Stimulated activated CD8-positive, alpha-beta memory T cell treated with anti-CD3 and anti-CD28 coated beads, Interleukin-12 subunit alpha, Interleukin-12 subunit beta, amount 100 ng/mL, for 24 hours (primary cell): ENCODE measurements around the gene CDCP1.

ENCODE experiments used
- DNase-seq: peaks from one replicate; pipeline ENCODE4 v3.0.0-alpha.2; 2020; ENCODE audit errors: extremely low read depth

The CDCP1 gene, protein sequence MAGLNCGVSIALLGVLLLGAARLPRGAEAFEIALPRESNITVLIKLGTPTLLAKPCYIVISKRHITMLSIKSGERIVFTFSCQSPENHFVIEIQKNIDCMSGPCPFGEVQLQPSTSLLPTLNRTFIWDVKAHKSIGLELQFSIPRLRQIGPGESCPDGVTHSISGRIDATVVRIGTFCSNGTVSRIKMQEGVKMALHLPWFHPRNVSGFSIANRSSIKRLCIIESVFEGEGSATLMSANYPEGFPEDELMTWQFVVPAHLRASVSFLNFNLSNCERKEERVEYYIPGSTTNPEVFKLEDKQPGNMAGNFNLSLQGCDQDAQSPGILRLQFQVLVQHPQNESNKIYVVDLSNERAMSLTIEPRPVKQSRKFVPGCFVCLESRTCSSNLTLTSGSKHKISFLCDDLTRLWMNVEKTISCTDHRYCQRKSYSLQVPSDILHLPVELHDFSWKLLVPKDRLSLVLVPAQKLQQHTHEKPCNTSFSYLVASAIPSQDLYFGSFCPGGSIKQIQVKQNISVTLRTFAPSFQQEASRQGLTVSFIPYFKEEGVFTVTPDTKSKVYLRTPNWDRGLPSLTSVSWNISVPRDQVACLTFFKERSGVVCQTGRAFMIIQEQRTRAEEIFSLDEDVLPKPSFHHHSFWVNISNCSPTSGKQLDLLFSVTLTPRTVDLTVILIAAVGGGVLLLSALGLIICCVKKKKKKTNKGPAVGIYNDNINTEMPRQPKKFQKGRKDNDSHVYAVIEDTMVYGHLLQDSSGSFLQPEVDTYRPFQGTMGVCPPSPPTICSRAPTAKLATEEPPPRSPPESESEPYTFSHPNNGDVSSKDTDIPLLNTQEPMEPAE

GRCh38 chr3:45145681-45146614, at the start of gene CDCP1:
TSS of gene CDCP1 (minus strand) at chr3:45146378. CDS start at chr3:45146287, 91 bp downstream.
- DNase-seq: no peak

DNA sequence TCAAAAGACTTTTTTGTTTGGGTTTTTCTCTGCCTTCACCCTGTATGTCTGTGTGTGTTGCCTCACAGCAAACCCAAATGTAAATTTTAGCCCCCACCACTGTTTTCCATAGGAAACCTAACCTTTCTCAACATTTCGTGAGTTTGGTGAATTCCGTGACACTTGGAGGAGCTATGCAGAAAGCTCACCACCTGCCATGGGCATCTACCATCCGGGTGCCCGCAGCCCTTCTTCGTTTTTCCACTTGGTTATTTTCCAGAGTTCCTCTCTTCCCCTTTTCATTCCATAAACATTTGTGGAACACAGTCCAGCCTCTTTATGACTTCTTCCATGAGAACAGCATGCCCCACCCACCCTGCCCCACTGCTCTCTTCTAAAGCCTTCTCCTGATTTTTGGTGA, 48.6 kb upstream of the CDCP1 start:
- DNase-seq: no peak

GRCh38 chr3:45191924-45192417, 45.8 kb upstream of the CDCP1 start:
- no peak for DNase-seq

GRCh38 chr3:45191424-45191823, 45.2 kb upstream of the CDCP1 start:
- DNase-seq: no peak

GRCh38 chr3:45188719-45189659, 42.8 kb upstream of the CDCP1 start:
- DNase-seq: no peak

- DNase-seq: no peak
Measured at GRCh38 chr3:45187694-45188141, 41.5 kb upstream of the CDCP1 start.

GRCh38 chr3:45186871-45187270, 40.7 kb upstream of the CDCP1 start:
- no peak for DNase-seq

- no peak for DNase-seq
Measured at GRCh38 chr3:45185461-45185860, 39.3 kb upstream of the CDCP1 start.

DNA sequence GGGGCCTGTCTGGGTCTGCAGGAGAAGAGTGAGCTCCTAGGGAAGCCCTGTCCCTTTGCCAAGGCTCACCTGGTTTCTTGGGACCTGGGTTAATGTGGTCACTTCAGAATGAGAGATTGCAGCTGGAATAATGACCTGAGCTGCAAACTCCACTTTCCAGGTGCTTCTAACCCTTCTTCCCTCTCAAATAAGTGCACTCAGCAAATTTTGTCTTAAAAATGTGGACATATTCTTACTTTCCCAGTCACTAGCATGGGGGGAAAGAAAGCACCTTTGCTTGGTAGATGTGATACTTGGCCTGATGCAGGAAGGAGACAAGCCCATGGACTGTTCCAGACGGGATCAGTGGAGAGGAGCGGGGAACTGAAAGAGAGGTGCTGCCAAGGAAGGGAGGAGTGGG, 38.9 kb upstream of the CDCP1 start:
- DNase-seq: no peak

DNA sequence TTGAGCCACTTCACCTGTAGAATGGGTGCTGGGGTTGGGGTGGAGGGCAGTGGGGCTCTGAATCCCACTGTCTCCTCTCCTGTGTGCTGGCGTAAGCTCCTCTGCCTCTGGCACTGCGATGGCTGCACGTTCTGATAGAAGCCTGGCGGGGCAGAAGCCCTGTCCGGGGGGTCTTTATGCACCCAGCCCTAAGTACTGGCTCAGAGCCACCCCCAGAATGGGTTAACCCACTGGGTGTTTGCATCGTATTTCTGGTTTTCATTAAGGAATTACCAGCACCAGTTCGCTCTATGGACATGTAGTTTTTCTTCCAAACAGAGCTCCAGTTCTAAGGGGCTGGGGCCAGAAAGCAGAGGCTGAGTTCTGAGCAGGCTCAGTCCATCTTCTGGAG, 37.7 kb upstream of the CDCP1 start:
- DNase-seq: no peak

DNA sequence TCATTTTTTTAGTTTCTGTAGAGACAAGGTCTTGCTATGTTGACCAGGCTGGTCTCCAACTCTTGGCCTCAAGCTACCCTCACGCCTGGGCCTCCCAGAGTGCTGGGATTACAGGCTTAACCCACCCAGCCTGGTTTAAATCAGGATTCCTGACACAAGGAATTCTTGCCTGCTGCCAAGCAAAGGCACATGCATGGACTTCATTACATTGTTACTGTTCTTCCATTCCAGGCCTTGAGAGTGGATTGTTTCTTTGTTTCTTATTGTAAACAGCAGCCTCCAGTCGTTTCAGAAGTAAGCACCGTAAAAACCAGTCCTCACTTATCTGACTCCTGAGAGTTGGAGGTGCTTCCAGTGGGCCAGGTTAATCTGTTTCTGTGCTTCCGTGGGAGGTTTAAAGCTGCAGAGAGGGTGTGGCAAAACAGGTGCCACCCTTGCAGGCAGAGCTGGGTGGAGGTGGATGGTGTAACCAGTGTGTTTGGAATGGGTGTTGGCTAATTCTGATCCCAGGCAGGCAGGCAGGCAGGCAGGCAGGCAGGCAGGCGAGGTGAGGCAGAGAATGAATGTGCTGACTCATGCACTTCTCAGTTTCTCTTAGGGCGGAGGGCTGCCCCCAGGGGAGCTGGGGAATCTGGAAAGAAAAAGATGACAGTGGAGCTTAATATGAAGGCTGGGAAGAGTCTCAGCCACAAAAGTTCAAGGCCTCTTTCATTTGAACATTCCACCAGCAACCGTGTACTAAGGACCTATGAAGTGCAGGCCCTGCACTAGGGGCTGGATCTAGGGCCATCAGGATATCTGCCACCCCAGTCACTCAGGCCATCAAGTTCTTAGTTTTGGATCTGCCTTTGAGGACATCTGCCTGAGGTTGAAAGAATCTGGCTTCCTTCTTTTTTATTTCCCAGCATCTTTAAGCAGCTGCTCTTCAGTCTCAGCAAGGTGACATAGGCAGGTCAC, 37.0 kb upstream of the CDCP1 start:
- DNase-seq: no peak

- DNase-seq: no peak
Measured at GRCh38 chr3:45181496-45181895, 35.3 kb upstream of the CDCP1 start.

DNA sequence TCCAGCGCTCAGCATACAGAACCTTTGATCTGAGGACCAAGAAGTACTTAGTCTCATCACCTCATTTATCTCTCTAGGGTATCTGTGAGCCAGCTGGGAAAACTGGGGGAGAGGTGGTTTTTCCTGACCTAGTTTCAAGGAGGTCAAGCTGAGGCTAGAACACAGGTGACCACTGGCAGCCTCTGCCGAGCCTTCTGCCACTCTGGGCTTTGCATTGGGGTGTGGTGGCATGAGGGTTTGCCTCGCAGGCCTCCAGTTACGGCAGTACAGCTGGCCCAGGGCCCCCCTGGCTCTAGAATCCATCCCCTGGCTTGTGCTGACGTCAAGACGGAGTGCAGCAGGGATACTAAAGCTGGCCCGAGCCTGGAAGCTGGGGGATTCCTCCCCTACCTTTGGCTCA, 34.7 kb upstream of the CDCP1 start:
- no peak for DNase-seq

GRCh38 chr3:45180051-45180450, 33.9 kb upstream of the CDCP1 start:
- no peak for DNase-seq

- DNase-seq: no peak
Measured at GRCh38 chr3:45179163-45179562, 33.0 kb upstream of the CDCP1 start.

- DNase-seq: no peak
Measured at GRCh38 chr3:45178183-45179023, 32.2 kb upstream of the CDCP1 start.

DNA sequence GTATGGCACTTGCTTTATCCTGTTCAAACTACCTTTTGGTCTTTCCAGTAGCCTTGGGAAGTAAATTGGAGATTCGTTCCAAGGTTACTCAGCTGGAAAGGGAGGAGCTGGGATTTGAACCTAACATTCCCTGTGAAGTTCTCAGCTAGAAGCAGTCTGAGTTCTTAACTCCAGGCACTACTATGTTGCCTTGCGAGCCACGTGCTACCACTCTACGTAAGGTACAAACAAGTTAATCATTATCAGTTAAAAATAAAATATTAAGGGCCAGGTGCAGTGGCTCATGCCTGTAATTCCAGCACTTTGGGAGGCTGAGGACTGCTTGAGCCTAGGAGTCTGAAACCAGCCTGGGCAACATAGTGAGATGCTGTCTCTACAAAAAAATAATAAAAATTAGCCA, 30.7 kb upstream of the CDCP1 start:
- DNase-seq: no peak

- no peak for DNase-seq
Measured at GRCh38 chr3:45174234-45174633, 28.1 kb upstream of the CDCP1 start.
